Measurements from ENCODE around the gene CFAP61.

- TF ChIP-seq CTCF (tag by site-specific recombination; IDR thresholded peaks at IDR 0.05) (no peak), SP2 (tag by site-specific recombination; IDR thresholded peaks at IDR 0.05) (no peak), HOXD13 (CRISPR knock-in tag; IDR thresholded peaks at IDR 0.05; ENCODE audit: borderline replicate concordance) (no peak), REST (tag by site-specific recombination; IDR thresholded peaks at IDR 0.05) (no peak), ZSCAN5A (tag by site-specific recombination; IDR thresholded peaks at IDR 0.05) (no peak), ZNF18 (tag by site-specific recombination; IDR thresholded peaks at IDR 0.05) (no peak), ZBTB7A (tag by site-specific recombination; IDR thresholded peaks at IDR 0.05; ENCODE audit: low read depth) (no peak), ZBTB1 (tag by site-specific recombination; IDR thresholded peaks at IDR 0.05) (no peak), ZNF350 (tag by site-specific recombination; IDR thresholded peaks at IDR 0.05) (no peak), ZNF362 (tag by site-specific recombination; IDR thresholded peaks at IDR 0.05) (no peak), ZNF311 (tag by site-specific recombination; IDR thresholded peaks at IDR 0.05; ENCODE audit: borderline replicate concordance) (no peak), ZNF140 (tag by site-specific recombination; IDR thresholded peaks at IDR 0.05) (no peak)
These were observed 115.4 kb downstream of the CFAP61 start for GRCh38 chr20:20167698-20168097.
